ENCODE results near the gene SUSD3. TPM values are rescaled to one million over a fixed set of nuclear protein-coding genes. Genes with fewer than 3 reads are reported as not detected.

The SUSD3 gene
- total and polyA plus RNA-seq, 10 of the 15 experiments (the other 5 are each of a cell fraction or from before 2014, with no cell fraction given), result 2.5 to 92.0 (median 31.1) TPM

GRCh38 chr9:93133681-93134014 lies 75.1 kb downstream of the SUSD3 start (continued):
- TF ChIP-seq IKZF2 (IDR thresholded peaks at IDR 0.05), result 0 out of 4 replicates have a peak, but pooled peaks of 1 of the 2 experiments have one; percentile 5
- TF ChIP-seq ZNF622 (IDR thresholded peaks at IDR 0.05), result no peak
- TF ChIP-seq IRF5 (IDR thresholded peaks at IDR 0.05; ENCODE audit: borderline replicate concordance), result no peak
- peak; percentile 78; the same call in 1 of the 2 replicates for TF ChIP-seq LARP7 (IDR thresholded peaks at IDR 0.05)
- TF ChIP-seq RB1 (IDR thresholded peaks at IDR 0.05; ENCODE audit: borderline replicate concordance), result 0 out of 2 replicates have a peak, but pooled peaks have one; percentile 36
- TF ChIP-seq MAX (IDR thresholded peaks at IDR 0.05; ENCODE audit: low read depth, low read length), result no peak
- TF ChIP-seq DPF2 (IDR thresholded peaks at IDR 0.05), result peak; percentile 84
- TF ChIP-seq BACH1 (IDR thresholded peaks at IDR 0.05; ENCODE audit: borderline replicate concordance), result peak; percentile 43; the same call in 1 of the 2 replicates

- SMC1A ChIA-PET (ENCODE audit: uncharacterized antibody, unreplicated experiment), result interaction anchor here (0.6 to 0.9 kb wide), 3 partner anchors 25 to 411 kb away, joined by 3 read pairs; no protein-coding TSS in a partner anchor
- Histone ChIP-seq H3K36me3 (ENCODE audit: control insufficient read depth in 2 of 2, insufficient read depth in 2 of 2, low read length in 1 of 2) (no peaks in the 10 kb centered on the region), H3K79me2 (ENCODE audit: control insufficient read depth, insufficient read depth, low read length) (peaks cover 12% of the 10 kb centered on the region), H2AFZ (ENCODE audit: control insufficient read depth, low read depth, low read length) (peak within 1 kb of the TSS; percentile 81), H3K4me3 (peak within 1 kb of the TSS; percentile 80), H3K9me3 (replicated peaks; ENCODE audit: control insufficient read depth, insufficient read depth, low read length) (no peaks in the 10 kb centered on the region), H3K27ac (ENCODE audit: control insufficient read depth, insufficient read depth) (peak within 1 kb of the TSS; percentile 60), H3K27me3 (replicated peaks in 1 of 2; ENCODE audit: control insufficient read depth in 2 of 2, insufficient read depth in 2 of 2, low read length in 1 of 2) (no peaks in the 10 kb centered on the region; a peak in 1 of 4 replicates), H4K20me1 (ENCODE audit: control insufficient read depth, insufficient read depth) (no peaks in the 10 kb centered on the region), H3K4me1 (ENCODE audit: control insufficient read depth, insufficient read depth, low read length) (peaks cover 28% of the 10 kb centered on the region), H3K4me2 (ENCODE audit: control insufficient read depth, insufficient read depth) (peak within 1 kb of the TSS; percentile 95), H3K9ac (ENCODE audit: control insufficient read depth, insufficient read depth, low read length) (peak within 1 kb of the TSS; percentile 72)
- FAIRE-seq (no peak), DNase-seq (ENCODE audit: low read depth, low spot score) (peak; percentile 50), ATAC-seq (peak; percentile 82)
- POLR2A ChIA-PET, result interaction anchor here (0.6 to 1.8 kb wide), 9 partner anchors 14 to 320 kb away, joined by 3 to 8 read pairs (median 4); partner anchors contain the start of gene CARD19
- RAD21 ChIA-PET (ENCODE audit: unreplicated experiment), result interaction anchor here (0.6 to 1.6 kb wide), 6 partner anchors 25 to 182 kb away, joined by 4 to 9 read pairs (median 6); no protein-coding TSS in a partner anchor
- in situ Hi-C loops (cut with MboI), result no loop called here
- BruUV-seq (replicated peaks), result no TSS peak
- intact Hi-C loops (cut with micrococcal nuclease; ENCODE audit: unreplicated experiment), result no loop called here
- WGBS (ENCODE audit: insufficient coverage, insufficient replicate concordance, low lambda C conversion rate, missing lambda C conversion rate), result 1% methylated on average over 60 of the region's 78 CpGs
- CTCF ChIA-PET, result interaction anchor here (0.6 to 1.5 kb wide), 4 partner anchors 26 to 131 kb away, joined by 3 to 5 read pairs (median 4); no protein-coding TSS in a partner anchor
- TF ChIP-seq BACH1 (IDR thresholded peaks at IDR 0.05; ENCODE audit: borderline replicate concordance), result peak; percentile 60; the same call in 1 of the 2 replicates
- no peak for TF ChIP-seq E2F8 (IDR thresholded peaks at IDR 0.05; ENCODE audit: low read depth, partially characterized antibody)
- TF ChIP-seq E2F4 (IDR thresholded peaks at IDR 0.05; ENCODE audit: low read depth, low read length), result no peak
- no peak for TF ChIP-seq SREBF2 (IDR thresholded peaks at IDR 0.05; ENCODE audit: low read length)
- TF ChIP-seq TCF3 (IDR thresholded peaks at IDR 0.05; ENCODE audit: borderline replicate concordance, insufficient read depth, low read depth, low read length), result 0 out of 2 replicates have a peak, but pooled peaks have one; percentile 7
Measured at GRCh38 chr9:93134015-93134739, 75.7 kb downstream of the SUSD3 start, which contains the start of gene NINJ1. NINJ1 (minus strand) TSS chr9:93134251; CDS start chr9:93134217, 34 bp downstream.
